ENCODE results near the gene PCDH9. TPM values are rescaled to one million over a fixed set of nuclear protein-coding genes. Genes with fewer than 3 reads are reported as not detected.

Gene PCDH9
- total and polyA plus RNA-seq, 2 of the 13 experiments (the other 11 are each of a cell fraction or from before 2014, with no cell fraction given) = 0.09 TPM; not detected in 1

DNA sequence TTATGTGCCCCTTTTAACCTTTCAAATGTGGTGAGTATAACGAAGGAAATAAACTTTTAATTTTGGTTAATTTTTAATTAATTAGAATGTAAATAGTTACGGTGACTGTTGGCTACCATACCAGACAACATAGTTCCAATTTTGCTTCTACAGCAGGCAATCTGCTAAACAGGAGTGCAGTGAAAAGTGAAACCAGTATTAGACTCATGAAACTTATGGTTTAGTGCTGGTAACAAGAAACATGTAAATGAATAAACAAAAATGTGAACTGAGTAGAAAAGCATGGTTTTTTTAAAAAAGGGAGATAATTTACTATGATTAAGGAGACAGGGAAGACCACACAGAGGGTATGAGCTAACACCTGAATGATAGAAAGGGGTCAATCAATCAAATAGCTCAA, 478.4 kb downstream of the PCDH9 start:
- no TSS peak for BruUV-seq (replicated peaks)
- no peak for DNase-seq (ENCODE audit: low spot score)
- Histone ChIP-seq H3K4me2 (ENCODE audit: low read depth, low read length) (no peak overlapping the region), H3K27me3 (ENCODE audit: control insufficient read depth in 1 of 2, insufficient read depth in 2 of 2, low read length in 2 of 2) (no peaks in the 10 kb centered on the region), H3K4me3 (replicated peaks in 1 of 3; ENCODE audit: insufficient read depth in 1 of 3, low read depth in 2 of 3, low read length in 3 of 3) (no peak overlapping the region), H3K36me3 (replicated peaks in 1 of 2; ENCODE audit: control insufficient read depth in 1 of 2, insufficient read depth in 2 of 2, low read length in 2 of 2) (no peaks in the 10 kb centered on the region), H3K27ac (ENCODE audit: extremely low read length, insufficient read depth, low read length) (no peak overlapping the region), H3K9ac (ENCODE audit: insufficient read depth, low read depth, low read length) (no peak overlapping the region), H2AFZ (ENCODE audit: low read length) (no peak overlapping the region), H3K79me2 (ENCODE audit: insufficient read depth, low read length) (no peaks in the 10 kb centered on the region), H3K9me3 (ENCODE audit: low read length) (no peaks in the 10 kb centered on the region), H4K20me1 (ENCODE audit: insufficient read depth, low read length) (no peaks in the 10 kb centered on the region), H3K4me1 (ENCODE audit: insufficient read depth, low read length) (no peaks in the 10 kb centered on the region)
- ChIA-PET POLR2A (no interaction called here), CTCF (ENCODE audit: low intra/inter-chr PET ratio, low total read pairs) (no interaction called here)
- in situ Hi-C loops (cut with HindIII; ENCODE audit: extremely low pct_ligation_motif_present, low pct_unique_long_range_greater_than_20kb) (no loop called here), intact Hi-C loops (cut with micrococcal nuclease; ENCODE audit: unreplicated experiment) (no loop called here)
- WGBS (ENCODE audit: low lambda C conversion rate) = 27% methylated on average over 2 of the region's 2 CpGs
- no peak for ATAC-seq
- TF ChIP-seq ZNF530 (CRISPR knock-in tag; IDR thresholded peaks at IDR 0.05; ENCODE audit: low read depth) = no peak
- TF ChIP-seq THAP8 (CRISPR knock-in tag; IDR thresholded peaks at IDR 0.05; ENCODE audit: borderline replicate concordance) = no peak
- no peak for TF ChIP-seq ZNF558 (CRISPR knock-in tag; IDR thresholded peaks at IDR 0.05; ENCODE audit: borderline replicate concordance)
- TF ChIP-seq, protein P1, sequence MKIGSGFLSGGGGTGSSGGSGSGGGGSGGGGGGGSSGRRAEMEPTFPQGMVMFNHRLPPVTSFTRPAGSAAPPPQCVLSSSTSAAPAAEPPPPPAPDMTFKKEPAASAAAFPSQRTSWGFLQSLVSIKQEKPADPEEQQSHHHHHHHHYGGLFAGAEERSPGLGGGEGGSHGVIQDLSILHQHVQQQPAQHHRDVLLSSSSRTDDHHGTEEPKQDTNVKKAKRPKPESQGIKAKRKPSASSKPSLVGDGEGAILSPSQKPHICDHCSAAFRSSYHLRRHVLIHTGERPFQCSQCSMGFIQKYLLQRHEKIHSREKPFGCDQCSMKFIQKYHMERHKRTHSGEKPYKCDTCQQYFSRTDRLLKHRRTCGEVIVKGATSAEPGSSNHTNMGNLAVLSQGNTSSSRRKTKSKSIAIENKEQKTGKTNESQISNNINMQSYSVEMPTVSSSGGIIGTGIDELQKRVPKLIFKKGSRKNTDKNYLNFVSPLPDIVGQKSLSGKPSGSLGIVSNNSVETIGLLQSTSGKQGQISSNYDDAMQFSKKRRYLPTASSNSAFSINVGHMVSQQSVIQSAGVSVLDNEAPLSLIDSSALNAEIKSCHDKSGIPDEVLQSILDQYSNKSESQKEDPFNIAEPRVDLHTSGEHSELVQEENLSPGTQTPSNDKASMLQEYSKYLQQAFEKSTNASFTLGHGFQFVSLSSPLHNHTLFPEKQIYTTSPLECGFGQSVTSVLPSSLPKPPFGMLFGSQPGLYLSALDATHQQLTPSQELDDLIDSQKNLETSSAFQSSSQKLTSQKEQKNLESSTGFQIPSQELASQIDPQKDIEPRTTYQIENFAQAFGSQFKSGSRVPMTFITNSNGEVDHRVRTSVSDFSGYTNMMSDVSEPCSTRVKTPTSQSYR (CRISPR knock-in tag; IDR thresholded peaks at IDR 0.05; ENCODE audit: borderline replicate concordance) = no peak
- no peak for TF ChIP-seq RARA (CRISPR knock-in tag; IDR thresholded peaks at IDR 0.05)
- TF ChIP-seq ZKSCAN8 (CRISPR knock-in tag; IDR thresholded peaks at IDR 0.05; ENCODE audit: borderline replicate concordance) = no peak
- no peak for TF ChIP-seq CBFB (CRISPR knock-in tag; IDR thresholded peaks at IDR 0.05)
- no peak for TF ChIP-seq SP4 (CRISPR knock-in tag; IDR thresholded peaks at IDR 0.05)
- no peak for TF ChIP-seq CBX2 (IDR thresholded peaks at IDR 0.05; ENCODE audit: low read depth, low read length)
- no peak for TF ChIP-seq CBX2 (CRISPR knock-in tag; IDR thresholded peaks at IDR 0.05; ENCODE audit: low read depth)
- no peak for TF ChIP-seq JUNB (CRISPR knock-in tag; IDR thresholded peaks at IDR 0.05; ENCODE audit: borderline replicate concordance)
- TF ChIP-seq, protein P2, sequence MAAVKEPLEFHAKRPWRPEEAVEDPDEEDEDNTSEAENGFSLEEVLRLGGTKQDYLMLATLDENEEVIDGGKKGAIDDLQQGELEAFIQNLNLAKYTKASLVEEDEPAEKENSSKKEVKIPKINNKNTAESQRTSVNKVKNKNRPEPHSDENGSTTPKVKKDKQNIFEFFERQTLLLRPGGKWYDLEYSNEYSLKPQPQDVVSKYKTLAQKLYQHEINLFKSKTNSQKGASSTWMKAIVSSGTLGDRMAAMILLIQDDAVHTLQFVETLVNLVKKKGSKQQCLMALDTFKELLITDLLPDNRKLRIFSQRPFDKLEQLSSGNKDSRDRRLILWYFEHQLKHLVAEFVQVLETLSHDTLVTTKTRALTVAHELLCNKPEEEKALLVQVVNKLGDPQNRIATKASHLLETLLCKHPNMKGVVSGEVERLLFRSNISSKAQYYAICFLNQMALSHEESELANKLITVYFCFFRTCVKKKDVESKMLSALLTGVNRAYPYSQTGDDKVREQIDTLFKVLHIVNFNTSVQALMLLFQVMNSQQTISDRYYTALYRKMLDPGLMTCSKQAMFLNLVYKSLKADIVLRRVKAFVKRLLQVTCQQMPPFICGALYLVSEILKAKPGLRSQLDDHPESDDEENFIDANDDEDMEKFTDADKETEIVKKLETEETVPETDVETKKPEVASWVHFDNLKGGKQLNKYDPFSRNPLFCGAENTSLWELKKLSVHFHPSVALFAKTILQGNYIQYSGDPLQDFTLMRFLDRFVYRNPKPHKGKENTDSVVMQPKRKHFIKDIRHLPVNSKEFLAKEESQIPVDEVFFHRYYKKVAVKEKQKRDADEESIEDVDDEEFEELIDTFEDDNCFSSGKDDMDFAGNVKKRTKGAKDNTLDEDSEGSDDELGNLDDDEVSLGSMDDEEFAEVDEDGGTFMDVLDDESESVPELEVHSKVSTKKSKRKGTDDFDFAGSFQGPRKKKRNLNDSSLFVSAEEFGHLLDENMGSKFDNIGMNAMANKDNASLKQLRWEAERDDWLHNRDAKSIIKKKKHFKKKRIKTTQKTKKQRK (IDR thresholded peaks at IDR 0.05; ENCODE audit: low read length) = no peak
- no peak for FAIRE-seq
